ENCODE measurements around the gene TAL1.
A peak's percentile ranks its signal among the peaks of the same experiment; 100 is the strongest.

Gene TAL1

GRCh38 chr1:47231301-47232186 lies 481 bp downstream of the TAL1 start:
- Mint-ChIP-seq H3K27ac (peak overlapping the region; percentile 66), H3K9me3 (no peaks in the 10 kb centered on the region), H3K4me1 (peaks cover 23% of the 10 kb centered on the region), H3K36me3 (ENCODE audit: low read depth) (no peaks in the 10 kb centered on the region), H3K27me3 (ENCODE audit: low read depth, poor library complexity) (peaks cover 100% of the 10 kb centered on the region), H3K4me3 (peak overlapping the region; percentile 69)
- TF ChIP-seq, protein P1, sequence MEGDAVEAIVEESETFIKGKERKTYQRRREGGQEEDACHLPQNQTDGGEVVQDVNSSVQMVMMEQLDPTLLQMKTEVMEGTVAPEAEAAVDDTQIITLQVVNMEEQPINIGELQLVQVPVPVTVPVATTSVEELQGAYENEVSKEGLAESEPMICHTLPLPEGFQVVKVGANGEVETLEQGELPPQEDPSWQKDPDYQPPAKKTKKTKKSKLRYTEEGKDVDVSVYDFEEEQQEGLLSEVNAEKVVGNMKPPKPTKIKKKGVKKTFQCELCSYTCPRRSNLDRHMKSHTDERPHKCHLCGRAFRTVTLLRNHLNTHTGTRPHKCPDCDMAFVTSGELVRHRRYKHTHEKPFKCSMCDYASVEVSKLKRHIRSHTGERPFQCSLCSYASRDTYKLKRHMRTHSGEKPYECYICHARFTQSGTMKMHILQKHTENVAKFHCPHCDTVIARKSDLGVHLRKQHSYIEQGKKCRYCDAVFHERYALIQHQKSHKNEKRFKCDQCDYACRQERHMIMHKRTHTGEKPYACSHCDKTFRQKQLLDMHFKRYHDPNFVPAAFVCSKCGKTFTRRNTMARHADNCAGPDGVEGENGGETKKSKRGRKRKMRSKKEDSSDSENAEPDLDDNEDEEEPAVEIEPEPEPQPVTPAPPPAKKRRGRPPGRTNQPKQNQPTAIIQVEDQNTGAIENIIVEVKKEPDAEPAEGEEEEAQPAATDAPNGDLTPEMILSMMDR (IDR thresholded peaks at IDR 0.05), result no peak
- peak; percentile 37 for DNase-seq

- peaks cover 29% of the 10 kb centered on the region for H3K4me1 Mint-ChIP-seq
- peaks cover 100% of the 10 kb centered on the region for H3K27me3 Mint-ChIP-seq (ENCODE audit: low read depth, poor library complexity)
- H3K4me3 Mint-ChIP-seq, result no peak overlapping the region
- H3K9me3 Mint-ChIP-seq, result no peaks in the 10 kb centered on the region
- peak; percentile 33 for DNase-seq
- H3K27ac Mint-ChIP-seq, result no peak overlapping the region
- TF ChIP-seq, protein P1 (IDR thresholded peaks at IDR 0.05), result no peak
- H3K36me3 Mint-ChIP-seq (ENCODE audit: low read depth), result no peaks in the 10 kb centered on the region
Observed at GRCh38 chr1:47230692-47231300, 1.2 kb downstream of the TAL1 start.

DNA sequence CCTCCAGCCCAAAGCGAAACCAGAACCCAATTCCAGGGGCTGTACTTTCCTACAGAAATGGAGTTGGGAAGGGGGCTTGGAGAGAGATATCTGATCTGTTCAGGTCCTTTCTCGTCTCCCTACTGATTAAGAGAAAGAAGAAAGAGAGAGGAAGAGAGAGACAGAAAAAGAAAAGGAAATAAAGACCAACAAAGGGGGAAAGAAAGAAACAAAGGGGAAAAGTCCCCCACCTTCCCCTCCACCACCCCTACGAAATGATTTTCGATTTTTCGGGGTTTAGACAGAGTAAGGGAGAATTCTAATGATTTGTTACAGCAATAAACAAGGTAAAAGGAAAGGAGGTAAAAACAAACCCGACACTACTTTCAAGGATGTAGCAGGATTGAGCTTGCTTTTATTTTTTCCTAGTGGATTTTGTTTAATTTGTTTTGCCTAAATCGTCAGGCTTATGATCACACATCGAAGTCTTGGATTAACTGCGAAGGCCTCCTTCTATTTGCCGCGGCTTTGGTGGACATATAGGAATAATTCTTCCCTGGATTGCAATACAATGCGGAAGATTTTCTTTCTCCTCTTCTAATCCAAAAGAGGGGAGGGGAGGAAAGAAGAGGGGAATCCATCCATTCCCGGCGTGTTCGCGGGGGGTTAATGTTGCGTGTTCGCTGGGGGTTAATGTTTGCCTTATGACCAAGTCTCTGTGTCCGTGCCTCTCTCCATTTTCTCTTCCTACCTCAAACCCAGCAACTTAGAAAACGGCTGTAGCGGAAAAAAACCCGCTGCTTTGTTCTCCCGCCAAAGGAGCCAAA lies 1.9 kb downstream of the TAL1 start:
- Mint-ChIP-seq H3K4me1 (peaks cover 31% of the 10 kb centered on the region), H3K4me3 (no peak overlapping the region), H3K9me3 (no peaks in the 10 kb centered on the region), H3K27me3 (ENCODE audit: low read depth, poor library complexity) (peaks cover 96% of the 10 kb centered on the region), H3K27ac (no peak overlapping the region), H3K36me3 (ENCODE audit: low read depth) (no peaks in the 10 kb centered on the region)
- DNase-seq, result no peak
- TF ChIP-seq, protein P1 (IDR thresholded peaks at IDR 0.05), result no peak

DNA sequence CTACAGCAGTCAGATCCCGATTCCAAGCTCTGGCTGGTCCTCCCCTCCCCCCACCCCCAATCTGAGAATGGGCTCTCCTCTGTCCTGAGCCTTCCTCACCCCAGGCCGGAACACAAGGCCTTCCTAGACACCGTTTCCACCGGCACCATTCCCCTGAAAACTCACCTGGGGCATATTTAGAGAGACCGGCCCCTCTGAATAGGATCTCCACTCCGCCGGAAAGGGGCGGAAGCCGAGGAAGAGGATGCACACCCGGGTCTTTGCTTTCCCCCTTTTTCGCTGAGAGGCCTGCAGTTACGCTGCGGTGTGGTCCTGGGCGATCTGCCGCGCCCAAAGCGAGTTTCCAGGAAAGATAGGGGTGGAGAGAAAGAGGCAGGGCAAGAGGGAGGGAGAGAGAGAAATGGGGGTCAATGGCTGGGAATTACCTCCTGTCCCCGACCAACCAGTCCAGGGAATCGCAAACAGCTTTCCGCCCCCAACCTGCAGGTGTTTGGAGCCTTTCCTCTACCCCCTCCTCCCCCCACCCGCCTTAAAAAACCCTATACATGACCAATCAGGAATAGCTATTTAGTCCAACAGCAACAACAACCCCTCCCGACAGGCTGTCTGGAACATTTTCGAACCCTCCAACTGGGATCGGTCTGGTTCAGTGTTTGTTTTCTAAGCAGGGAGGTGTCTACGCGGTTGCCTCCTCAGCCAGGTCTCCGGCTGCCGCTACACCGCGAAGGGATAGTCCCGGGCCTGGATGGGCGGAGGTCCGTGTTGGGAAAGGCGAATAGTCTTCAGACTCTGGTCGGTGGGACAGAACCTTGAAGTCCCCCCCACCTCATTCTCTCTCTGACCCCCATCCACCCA lies 2.8 kb downstream of the TAL1 start:
- Mint-ChIP-seq H3K9me3 (no peaks in the 10 kb centered on the region), H3K27ac (no peak overlapping the region), H3K4me1 (peaks cover 24% of the 10 kb centered on the region), H3K36me3 (ENCODE audit: low read depth) (no peaks in the 10 kb centered on the region), H3K4me3 (no peak overlapping the region), H3K27me3 (ENCODE audit: low read depth, poor library complexity) (peaks cover 88% of the 10 kb centered on the region)
- TF ChIP-seq, protein P1 (IDR thresholded peaks at IDR 0.05), result no peak
- peak; percentile 27 for DNase-seq

DNA sequence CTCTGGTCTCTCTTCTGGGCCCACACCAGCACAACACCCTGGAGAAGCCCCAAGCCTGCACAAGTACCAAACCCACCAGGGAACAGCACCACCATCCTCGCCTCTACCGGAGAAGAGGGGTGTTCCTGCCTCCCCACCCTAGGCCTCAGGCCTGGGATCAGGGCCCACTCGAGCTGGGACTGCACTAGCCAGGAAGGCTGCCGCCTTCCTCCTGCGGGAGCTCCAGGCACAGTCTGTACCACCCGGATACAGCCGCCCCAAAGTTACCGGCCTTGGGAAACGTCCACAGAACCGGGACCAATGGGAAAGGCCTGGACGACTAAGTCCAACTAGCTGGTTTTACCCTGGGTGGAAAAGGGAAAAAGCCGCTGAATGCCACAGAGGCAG lies 3.4 kb downstream of the TAL1 start:
- H3K27me3 Mint-ChIP-seq (ENCODE audit: low read depth, poor library complexity), result peaks cover 82% of the 10 kb centered on the region
- H3K4me3 Mint-ChIP-seq, result no peak overlapping the region
- H3K36me3 Mint-ChIP-seq (ENCODE audit: low read depth), result no peaks in the 10 kb centered on the region
- H3K27ac Mint-ChIP-seq, result no peak overlapping the region
- TF ChIP-seq, protein P1 (IDR thresholded peaks at IDR 0.05), result no peak
- H3K9me3 Mint-ChIP-seq, result no peaks in the 10 kb centered on the region
- H3K4me1 Mint-ChIP-seq, result peaks cover 23% of the 10 kb centered on the region
- no peak for DNase-seq

Measured in nephron progenitor cell (in vitro differentiated cells).